Activated CD4-positive, alpha-beta T cell treated with anti-CD3 and anti-CD28 coated beads, Interleukin-2, Interleukin-4, amounts not matched to agents 100 ng/mL and 50 ng/mL, durations not matched to agents 16 hours and 8 hours (primary cell): ENCODE data around the gene STK16.
"Not testable (repeated sequence)": the region's sequence is repeated elsewhere in the genome, so short reads cannot be mapped to it uniquely, and the experiment has no call there.

Experiments
- DNase-seq: peaks from one replicate; pipeline ENCODE4 v3.0.0-alpha.2; 2020; ENCODE audit warnings: low spot score

STK16 gene

DNA sequence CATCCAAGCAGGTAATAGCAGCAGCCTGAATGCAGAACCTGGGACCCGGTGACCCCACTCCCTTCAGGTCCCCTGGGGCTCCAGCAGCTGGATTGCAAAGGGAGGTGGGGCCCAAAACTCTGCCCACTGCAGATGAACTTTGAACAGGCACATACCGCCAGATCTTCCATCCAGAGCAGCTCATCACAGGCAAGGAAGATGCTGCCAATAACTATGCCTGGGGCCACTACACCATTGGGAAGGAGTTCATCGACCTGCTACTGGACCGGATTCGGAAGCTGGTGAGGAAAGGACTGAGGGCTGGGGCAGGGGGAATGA, 24.7 kb downstream of the STK16 start:
- DNase-seq = no peak

DNA sequence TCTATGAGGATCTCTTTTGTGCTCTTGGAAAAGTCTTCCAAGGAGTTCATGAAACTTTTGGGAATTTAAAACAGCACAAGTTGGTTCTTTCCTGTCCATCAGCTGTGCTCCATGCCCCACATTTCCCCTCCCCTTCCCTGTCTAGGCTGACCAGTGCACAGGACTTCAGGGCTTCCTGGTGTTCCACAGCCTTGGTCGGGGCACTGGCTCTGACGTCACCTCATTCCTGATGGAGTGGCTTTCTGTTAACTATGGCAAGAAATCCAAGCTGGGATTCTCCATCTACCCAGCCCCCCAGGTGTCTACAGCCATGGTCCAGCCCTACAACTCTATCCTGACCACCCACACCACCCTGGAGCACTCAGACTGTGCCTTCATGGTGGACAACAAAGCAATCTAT, 25.7 kb downstream of the STK16 start:
- no peak for DNase-seq

DNA sequence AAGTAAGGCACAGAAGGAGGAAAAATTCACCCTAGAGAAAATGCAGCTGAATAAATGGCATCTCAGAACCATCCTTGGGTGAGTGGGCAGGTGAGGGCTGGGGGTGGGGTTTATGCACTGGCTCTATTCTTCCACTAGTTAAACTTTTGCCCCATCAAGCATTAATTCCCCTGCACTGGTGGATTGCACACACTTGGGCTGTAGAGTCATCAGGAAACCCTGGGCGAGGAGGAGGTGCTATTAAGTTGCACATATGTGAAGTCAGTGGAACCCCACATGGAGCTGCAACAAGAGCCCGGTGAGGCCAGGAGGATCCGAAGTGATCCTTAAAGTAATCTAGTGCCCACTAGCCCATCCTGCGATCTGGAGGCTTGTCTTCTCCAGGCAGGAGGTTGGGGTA, 27.1 kb downstream of the STK16 start:
- DNase-seq = no peak

DNA sequence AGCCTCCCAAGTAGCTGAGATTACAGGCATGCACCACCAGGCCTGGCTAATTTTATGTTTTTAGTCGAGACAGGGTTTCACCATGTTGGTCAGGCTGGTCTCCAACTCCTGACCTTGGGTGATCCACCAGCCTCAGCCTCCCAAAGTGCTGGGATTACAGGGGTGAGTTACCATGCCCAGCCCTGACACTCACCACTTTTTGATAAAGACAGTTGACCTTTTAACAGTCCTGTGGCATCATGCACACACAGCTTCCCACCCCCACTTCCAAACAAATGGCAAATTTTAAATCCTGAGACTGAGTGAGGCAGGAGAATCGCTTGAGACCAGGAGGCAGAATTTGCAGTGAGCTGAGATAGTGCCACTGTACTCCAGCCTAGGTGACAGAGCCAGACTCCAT, 27.7 kb downstream of the STK16 start:
- DNase-seq = no peak

DNA sequence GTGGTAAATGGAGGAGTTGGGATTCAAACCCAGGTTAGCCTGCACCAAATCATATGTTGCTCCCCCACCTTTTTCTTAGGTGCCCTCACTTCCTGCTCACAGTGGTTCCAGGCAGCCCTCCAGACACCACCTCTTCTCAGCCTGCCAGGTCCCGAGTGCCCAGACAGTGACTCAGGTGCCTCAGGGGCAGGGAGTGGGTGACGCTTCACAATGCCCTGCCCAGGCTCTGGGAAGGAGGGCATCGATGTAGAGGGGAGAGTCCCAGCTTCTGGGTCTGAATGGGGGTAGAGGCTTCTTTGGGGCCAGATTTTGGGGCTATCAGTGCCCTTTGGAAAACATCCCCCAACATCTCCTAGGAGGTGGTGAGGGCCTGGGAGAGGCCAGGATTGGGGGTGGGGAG, 28.7 kb downstream of the STK16 start:
- no peak for DNase-seq

DNA sequence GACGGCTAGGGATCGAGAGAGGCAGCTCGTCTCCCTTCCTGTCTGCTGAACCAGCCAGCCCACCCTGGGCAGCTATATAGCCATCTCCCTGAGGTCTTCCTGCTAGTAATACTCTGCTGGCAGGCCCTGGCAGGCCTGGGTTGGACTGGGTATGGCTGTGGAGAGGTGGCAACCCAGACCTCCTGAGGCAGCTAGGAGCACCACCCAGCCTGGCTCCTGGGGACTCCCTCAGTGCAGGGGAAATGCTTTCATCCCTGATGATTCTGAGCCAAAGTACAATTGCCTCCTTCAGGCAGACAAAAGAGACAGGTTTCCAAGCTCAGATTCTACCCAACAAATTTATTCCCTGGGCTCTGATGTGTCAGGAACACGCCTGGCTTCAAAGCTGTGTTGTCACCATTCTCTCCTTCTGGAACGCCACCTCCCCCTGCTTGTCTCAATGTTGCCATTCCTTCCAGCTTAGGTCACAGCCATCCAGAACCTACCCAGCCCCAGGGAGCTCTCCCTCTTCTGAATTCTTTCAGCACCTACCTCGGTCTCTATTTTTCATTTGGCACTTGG, 29.2 kb downstream of the STK16 start:
- no peak for DNase-seq

DNA sequence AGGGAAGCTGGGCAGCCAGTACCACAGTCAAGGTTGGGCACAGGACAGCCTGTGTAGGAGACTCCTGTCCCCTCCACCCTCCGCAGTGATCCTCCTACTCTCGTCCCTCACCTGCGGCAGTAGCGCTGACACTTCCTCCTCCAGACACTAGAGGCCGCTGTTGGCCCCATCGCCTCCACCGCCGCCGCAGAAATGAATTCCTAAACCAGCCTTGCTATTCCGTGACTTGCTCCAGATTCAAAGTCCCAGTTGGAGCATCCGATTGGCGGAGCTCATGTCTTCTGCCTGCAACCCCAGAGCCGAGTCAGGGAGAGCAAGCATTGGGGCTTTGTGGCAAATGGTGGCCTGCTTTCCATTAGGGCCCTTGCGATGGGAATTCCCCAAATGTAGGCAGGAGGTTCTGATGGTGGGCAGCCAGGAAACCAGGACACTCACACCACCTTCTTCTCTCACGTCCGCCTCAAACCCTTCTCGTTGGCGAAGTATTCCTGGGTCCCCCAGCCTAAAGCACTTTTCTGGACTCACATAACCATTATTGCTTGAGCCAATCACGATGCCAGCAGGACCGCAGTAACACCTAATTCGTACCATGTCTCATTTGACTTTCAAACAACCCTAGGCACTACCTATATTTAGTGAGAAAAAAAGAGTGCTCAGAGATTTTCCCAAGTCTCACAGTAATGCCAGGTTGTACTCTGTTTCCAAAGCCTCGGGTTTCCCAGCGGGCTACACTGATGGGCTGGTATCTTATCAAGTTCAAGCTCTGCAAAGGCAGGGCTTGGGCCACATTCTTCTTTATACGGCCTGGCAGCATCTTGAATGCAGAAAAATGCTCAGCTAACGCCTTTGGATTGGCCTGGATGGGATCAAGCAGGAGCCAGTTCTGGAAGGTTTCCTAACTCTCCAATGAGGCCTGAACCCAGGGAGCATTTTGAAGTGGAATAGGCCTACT, 32.7 kb downstream of the STK16 start:
- peak; percentile 80 for DNase-seq

DNA sequence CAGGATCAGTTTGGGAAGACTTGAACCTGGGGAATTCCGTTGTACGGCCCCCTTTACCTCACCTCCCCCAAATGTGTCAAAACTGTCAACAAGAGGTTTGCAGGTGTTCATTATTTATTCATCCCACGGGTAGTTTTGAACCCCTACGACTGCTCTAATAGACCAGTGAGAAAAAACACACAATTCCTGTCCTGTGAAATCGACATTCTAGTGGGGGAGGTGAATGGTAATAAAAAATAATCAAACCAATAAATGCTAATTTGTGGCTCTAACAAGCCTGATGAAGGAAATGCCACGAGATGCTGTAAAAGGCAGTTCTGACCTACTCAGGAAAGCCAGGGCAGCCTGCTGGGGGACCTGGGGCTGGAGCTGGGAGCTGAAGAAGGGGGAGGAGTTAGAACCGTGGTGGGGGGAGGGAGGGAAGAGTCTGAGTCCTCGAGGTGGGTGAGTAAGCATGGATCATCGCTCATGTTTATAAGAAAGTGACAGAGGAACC, 33.4 kb downstream of the STK16 start:
- no peak for DNase-seq

DNA sequence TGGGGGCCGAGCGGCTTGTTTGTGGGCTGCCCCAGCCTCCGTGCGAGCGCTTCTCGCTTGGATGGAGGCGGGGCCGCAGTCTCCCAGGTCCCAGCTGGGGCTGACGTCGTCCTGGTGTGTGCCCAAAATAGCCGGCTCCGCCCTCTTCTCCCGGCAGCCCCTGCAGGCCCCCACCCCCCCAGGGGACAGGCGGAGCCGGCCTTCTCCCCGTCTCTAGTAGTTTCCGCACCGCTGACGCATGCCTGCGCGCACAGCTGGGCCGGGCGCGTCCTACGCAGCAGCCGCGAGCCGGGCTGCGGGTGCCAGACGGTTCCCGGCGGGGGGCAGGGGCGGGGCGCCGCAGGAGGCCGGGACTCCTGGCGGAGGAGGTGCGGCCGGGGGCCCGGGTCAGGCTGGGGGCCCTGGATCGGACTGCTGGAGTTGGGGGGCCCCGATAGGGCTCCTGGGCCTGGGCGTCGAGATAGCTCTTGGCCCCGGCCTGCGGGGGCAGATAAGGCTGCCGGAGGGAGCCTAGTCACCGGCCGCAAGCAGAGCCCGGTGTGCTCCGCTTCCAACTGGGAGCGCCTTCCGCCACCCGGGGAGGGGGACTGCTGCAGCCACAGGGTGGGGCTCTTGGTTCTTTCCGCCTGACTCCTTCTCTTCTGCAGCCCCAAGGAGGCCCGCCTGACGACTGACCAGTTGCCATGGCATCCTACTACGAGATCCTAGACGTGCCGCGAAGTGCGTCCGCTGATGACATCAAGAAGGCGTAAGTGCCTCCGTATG, 34.1 kb downstream of the STK16 start, which contains the start of gene DNAJB2:
Gene DNAJB2, plus strand, starts transcription at position 216 of the 765 bp plus-strand sequence. Its CDS starts 468 bp downstream, at position 684.
- DNase-seq = peak; percentile 98

DNA sequence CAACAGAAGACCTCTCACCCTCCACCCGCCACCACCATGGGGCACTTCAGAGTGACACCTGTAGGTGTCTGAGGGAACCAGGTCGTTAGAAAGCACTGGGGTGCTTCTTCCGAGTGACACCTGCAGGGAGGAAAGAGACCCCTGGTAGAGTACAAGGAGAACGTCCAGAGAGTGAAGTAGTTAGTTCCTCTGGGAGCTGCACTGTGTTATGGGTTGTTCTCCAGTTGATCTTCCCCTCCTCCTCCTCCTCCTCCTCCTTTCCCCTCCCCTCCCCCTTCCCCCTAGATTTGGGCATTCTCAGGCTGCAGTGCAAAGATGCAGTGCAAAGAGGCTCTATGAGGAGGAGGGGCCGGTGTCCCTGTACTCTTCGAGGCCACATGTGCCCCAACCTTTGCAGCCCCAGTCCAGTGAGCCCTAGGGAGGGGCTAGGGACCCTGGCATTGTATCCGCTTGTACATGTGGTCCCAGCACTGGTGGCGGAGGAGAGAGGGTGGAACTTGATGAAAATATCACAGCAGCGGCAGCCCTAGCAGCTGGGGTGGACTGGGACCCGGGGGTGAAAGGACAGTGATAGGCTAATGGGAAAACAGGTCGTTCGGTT, 34.7 kb downstream of the STK16 start:
- DNase-seq = no peak

DNA sequence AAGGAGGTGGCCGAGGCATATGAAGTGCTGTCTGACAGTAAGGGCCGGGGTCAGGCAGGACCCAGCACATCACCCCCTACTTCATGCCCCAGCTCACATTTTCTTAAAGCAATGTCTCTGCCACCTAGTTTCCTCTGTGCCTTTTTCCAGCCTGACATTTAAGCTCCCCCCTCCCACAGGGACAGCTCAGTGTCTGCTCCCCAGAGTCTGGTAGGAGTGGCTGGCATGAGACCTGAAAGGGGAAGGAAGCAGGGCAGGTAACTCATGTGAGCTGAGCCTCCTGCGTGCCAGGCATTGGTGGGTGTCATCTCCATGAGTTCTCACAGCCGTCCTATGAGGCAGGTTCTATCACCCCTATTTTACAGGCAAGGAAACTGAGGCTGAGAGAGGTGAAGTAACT, 35.4 kb downstream of the STK16 start:
- no peak for DNase-seq

DNA sequence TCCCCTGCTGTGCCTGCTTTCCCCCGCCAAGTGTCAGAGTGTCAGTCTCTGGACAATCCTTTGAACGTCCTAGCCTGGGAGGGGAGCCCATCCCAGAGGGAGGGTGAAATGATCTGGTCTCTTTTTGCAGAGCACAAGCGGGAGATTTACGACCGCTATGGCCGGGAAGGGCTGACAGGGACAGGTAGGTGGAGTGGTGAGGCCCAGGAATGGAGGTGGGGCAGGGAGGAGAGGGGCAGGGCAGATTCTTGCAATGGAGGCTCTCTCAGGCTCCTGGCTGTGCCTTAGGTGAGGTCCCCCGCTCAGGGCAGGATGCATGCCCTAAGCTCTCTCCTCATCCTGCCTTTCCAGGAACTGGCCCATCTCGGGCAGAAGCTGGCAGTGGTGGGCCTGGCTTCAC, 36.3 kb downstream of the STK16 start:
- DNase-seq = no peak

DNA sequence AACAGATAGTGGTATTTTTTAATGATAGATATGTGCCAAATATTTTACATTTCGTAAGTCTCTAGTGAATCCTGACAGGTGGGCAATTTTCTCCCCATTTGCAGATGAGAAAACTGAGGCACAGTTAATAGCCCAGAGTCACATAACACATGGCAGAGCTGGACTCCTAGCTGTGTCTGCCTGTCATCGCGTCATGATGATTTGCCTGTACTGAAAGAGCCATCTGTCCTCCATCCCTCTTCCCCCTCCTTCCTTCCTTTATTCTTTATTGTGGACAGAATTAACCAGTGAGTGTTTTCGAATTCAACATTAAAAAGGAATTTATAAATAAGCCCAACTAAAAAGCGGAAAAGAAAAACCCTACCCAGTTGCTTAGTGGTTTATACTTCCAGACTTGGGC, 37.1 kb downstream of the STK16 start:
- no peak for DNase-seq

DNA sequence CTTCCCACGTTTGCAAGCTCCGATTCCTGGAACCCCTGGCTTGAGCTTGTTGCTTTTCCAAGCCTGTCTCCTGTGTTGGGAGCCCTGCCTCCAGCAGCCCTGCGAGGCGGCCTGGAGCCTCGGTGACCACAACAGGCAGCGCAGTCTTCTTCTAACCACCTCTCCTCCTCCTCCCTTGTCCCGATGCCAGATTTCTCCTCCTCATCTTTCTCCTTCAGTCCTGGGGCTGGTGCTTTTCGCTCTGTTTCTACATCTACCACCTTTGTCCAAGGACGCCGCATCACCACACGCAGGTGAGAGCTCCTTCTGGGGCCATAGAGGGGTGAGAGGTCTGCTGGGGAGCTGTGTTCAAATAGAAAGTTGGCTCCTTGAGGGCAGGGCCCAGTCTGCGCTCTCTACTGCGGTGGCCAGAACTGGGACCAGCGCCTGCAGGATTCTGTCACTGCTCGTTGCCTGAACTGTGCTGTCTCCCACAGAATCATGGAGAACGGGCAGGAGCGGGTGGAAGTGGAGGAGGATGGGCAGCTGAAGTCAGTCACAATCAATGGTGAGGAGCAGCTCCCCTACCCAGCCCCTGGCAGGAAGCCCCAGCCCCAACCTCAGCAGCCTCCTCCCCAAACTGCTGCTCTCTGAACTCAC, 37.8 kb downstream of the STK16 start:
- no peak for DNase-seq

DNA sequence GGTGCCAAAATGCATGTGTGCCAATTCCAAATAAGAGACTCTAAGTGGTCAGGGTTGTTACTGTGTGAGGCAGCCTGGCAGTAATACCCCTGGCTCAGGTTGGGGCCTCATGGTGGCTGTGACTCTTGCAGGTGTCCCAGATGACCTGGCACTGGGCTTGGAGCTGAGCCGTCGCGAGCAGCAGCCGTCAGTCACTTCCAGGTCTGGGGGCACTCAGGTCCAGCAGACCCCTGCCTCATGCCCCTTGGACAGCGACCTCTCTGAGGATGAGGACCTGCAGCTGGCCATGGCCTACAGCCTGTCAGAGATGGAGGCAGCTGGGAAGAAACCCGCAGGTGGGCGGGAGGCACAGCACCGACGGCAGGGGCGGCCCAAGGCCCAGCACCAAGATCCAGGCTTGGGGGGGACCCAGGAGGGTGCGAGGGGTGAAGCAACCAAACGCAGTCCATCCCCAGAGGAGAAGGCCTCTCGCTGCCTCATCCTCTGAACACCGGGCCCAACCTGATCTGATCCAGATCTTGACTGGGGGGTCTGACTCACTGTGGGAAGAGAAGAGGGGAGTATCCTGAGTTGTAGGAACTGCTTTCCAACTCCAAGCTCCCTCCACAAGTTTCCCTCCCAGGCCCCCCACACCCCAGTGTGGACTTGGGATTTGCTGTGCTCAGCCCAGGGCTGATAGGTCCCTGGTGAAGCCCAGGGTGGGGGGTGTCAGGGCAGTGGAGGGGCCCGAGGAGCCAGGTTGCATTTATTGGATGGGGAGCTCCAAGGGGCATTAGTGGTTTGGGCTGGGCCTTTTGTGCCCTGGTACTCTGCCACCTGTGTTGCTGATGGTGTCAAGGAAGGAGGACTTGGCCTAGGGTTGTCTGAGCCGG, 39.5 kb downstream of the STK16 start:
- no peak for DNase-seq

DNA sequence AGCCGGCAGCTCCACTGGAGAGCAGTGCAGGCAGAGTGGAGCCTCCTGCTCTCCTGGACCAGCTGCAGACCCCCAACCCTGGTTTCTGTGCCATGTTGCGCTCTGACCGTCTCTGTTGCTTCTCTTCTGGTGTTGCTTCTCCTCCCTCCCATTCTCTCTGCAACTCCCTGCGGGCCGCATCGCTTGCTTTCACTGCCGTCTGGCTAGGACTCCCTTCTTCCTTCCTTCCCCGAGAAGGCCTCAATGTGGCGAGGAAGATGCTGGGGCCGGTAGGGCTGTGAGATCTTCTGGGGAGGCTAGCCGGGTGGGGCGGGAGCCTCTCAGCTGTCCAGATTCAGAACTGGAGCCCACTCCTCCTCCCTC, 40.1 kb downstream of the STK16 start:
- no peak for DNase-seq

DNA sequence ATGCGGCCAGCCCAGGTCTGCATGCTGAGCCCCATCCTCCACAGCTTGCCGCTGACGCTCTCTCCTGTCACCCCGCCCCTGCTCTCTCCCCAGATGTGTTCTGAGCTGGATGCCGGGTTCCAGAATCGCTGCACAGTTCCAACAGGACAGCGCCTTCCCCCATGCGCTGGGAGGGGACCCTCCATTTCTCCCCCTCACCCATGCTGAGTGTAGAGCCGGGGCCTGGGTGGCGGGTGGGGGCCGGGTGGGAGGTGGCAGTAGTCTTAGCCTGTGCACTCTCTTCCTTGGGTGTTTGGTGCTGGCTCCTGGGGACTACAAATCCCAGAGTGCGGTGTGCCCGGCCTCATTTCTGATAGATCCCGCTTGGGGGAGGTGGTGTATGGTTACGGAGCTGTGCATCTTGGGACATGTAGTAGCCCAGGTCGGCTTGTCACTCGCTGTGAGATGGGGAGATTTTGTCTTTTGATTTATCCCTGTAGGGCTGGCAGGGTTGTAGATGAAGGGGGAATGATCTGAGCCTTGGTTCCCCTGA, 40.7 kb downstream of the STK16 start:
- DNase-seq = no peak

DNA sequence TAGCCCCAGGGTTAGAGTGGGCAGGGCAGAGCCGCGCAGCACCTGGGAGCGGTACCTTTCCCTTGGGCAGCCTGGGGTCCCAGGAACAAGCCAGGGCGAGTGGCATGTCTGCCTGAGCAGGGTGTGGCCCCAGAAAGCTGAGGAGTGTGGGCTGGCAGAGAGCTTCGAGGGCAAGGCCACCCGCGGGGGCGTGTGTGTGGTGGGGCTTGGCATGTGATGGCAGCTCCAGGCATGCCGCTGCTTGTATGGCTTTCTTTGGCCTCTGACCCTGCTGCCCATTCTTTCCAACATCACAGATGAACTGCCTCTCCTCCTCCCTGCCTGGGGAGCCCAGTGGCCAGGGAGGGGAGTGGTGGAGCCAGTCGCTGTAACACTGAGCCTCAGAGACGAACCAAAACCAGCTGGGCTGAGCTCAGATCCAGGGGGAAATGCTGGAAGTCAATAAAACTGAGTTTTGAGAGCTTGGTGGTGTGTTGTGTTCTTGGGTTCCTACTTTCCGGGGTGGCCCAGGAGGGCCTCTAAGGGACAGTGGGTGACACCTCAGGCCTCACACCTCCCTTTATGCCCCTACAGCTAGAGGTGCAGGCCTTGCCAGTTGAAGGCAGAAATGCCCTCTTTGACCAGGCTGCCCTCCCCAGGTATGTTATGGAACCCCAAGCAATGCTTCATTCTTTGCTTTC, 41.3 kb downstream of the STK16 start:
- no peak for DNase-seq

DNA sequence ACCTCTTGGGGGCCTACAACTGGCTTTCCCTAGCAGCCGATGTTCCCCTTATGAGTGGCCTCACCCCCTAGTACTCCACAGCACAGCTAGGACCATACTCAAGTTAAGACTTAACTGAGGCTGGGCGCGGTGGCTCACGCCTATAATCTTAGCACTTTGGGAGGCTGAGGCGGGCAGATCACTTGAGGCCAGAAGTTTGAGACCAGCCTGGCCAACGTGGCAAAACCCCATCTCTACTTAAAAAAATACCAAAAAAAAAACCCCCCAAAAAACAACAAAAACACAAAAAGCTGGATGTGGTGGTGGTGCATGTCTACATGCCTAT, 41.8 kb downstream of the STK16 start:
- not testable (repeated sequence) for DNase-seq

DNA sequence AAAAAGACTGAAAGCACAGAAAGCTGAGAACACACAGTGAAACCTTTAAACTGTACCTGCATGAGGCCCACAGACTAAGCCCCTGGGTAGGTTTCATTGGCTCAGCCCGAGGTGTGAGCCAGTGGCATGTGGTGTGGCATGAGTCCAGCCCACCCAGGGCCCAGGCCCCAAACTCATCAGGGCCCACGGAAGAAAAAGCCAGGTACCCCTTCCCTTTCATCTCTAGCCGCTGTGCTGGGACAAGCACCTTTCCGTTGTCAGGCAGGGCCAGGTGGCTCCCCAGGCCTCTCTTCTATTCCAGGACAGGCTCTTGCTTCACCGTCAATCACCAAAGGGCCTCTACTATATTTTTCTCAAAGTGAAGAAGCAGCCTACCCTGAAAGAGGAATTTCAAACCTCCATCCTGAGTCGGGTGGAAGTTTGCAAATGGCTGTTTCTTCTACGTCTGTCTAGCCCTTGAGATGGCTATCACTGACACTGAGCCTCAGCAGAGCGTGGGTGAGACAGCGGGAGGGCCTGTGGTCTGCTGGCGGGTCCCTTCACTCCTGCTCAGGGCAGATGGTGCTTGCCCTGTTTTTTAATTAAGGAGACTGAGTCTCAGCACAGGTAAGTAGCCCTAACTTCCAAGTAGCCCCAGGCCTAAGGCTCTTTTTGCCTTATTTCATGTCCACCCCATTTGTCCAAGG, 42.4 kb downstream of the STK16 start:
- DNase-seq = no peak
